ENCODE measurements around the gene ECE1.
"Not testable (repeated sequence)": the region's sequence is repeated elsewhere in the genome, so short reads cannot be mapped to it uniquely, and the experiment has no call there.

Gene ECE1

DNA sequence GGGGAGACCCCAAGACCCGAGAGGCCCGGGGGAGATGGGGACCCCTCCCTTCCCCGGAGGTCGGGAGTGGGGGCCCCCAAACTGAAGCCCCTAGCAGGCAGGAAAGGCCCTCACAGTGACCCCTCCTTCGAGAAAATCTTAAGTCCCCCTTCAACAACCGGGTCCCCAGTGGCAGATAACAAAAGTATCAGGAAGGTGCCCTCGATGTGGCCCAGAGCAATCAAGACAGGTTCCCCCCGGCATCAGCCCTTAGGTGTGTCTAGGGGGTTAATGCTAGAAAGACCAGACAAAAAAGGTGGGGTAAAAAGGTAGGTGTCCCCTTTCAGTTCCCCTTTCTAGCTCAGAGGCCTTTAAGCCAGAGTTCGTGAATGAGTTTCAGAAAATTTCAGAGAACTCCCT, 282 bp upstream of the ECE1 start:
- no peak for DNase-seq

DNA sequence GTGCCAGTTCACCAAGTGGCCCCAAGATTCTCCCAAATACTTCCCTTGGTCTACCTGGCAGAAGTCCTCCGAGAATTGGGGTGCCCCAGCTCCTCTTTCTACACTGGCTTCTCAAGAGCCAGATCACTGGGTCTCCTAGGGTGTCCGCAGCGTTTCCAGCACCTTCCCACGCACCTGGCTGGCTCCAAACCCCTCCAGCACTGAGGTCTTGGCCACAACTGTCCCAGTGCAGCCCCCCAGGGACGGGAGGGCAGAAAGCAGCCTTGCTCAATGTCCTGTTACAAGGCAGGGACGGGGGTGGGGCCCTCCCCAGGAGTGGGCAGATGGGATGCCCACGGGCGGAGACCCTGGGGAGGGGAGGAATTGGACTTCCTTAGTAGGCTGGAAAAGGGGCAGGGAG, 1.1 kb downstream of the ECE1 start:
- DNase-seq = no peak

DNA sequence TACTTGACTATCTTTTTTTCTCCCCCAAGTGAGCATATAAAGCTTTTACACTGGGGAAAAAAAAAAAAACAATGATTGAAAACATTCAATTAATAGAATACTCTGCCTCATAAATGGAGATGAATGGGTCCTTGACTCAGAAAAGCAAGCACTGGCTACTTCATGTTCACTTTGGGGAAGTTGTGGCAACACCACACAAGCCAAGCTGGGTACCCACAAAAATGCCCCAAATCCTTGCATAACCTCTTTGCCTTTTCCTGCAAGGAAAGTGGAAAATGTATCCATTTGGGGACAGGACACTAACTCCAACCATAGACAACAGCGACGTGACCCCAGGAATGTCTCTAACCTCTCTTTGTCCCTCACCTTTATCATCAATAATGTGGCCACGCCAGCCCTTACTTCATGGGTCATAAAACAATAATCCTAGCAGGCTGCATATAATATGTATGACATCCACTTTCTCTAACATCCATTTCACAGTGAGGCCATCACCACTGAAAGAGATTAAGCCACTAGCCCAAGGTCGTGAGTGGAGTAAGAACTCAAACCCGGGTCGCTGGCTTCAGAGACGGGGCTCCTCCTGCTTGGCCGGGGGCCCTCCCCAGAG, 2.3 kb downstream of the ECE1 start:
- no peak for DNase-seq

DNA sequence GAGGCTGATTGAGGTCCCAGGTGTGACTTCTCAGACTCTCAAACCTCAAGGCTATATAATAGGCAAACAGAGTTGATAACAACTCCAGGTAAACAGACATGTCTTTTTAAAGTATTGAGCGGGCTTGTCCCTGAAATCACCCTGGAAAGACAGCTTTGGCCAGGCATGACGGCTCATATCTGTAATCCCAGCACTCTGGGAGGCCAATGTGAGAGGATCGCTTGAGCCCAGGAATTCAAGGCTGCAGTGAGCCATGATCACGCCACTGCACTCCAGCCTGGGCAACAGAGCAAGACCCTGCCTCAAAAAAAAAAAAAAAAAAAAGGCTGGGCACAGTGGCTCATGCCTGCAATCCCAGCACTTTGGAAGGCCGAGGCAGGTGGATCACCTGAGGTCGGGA, 4.9 kb downstream of the ECE1 start:
- not testable (repeated sequence) for DNase-seq

DNA sequence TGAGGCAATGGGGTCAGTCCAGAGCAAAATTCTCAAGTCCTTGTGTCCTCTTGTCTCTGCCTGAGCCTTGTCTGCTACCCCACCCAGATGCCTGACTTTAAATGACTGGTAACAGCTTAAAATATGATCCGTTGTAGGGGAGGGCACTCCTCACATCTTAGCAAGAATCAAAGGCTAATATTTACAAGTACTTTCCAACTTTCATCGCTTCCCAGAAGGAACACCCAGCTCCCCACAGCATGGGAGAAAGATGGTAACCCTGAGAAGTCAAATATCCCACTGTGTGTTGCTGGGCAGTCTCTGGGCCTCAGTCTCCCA, 5.2 kb downstream of the ECE1 start:
- no peak for DNase-seq

DNA sequence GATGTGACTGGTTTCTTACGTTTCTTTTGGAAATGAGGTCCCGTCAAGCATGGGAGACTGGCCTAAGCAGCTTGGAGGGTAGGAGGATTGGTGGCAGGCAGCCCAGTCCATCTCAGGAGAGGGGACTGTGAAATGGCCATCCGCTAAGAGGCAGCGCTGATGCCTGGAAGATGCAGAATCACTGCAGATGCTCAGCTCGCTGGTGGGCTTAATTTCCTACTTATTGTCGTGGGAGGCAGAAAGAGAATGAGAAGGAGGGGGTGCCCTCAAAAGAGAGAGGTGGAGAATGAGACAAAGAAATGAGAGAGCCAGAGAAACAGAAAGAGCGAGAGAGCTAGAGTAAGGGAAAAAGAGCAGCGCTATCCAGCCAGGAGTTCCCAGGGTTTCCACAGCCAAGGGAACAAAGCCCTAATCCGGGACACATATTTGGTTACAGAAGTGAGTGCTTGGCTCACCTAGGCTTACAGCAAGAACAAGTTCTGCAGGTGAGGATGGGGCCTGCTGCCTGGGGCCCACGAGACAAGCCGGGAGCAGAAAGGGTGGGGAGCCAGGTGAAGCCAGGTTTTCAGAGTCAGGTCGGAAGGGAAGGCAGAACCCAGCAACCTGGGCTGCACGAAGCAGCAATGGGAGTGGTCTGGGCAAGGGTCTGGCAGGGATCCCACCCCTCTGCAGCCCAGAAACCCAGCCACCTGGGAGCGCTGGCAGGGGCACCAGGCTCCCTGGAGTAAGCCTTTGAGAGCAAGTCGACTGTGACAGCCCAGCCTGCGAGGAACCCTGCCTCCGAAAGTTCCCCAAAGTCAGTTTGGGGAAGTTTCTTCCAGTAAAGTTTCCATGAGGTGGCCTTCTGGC, 5.8 kb downstream of the ECE1 start:
- no peak for DNase-seq

DNA sequence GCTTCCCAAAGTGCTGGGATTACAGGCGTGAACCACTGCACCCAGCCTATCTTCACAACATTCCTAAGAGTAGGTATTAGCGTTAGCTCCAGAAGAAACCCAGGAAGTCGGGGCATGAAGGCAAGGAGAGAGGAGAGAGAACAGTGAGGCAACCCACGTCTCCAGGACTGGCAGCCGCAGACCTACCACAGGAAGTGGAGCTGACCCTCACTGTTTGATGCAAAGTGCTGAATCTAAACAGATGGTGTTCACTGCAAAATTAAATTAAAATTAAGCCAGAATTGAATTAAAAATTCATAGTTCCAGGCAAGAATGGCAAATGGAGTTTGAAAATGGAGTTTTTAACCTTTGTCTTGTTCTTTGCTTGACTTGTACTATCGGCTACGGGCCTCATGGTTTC, 6.7 kb downstream of the ECE1 start:
- no peak for DNase-seq

DNA sequence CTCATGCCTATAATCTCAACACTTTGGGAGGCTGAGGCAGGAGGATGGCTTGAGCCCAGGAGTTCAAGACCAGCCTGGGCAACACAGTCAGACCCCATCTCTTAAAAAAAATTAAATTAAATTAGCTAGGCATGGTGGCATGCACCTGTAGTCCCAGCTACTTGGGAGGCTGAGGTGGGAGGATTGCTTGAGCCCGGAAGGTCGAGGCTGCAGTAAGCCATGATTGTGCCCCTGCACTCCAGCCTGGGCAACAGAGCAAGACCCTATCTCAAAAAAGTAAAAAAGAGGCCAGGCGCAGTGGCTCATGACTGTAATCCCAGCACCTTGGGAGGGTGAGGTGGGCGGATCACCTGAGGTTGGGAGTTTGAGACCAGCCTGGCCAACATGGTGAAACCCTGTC, 8.2 kb downstream of the ECE1 start:
- DNase-seq = not testable (repeated sequence)

DNA sequence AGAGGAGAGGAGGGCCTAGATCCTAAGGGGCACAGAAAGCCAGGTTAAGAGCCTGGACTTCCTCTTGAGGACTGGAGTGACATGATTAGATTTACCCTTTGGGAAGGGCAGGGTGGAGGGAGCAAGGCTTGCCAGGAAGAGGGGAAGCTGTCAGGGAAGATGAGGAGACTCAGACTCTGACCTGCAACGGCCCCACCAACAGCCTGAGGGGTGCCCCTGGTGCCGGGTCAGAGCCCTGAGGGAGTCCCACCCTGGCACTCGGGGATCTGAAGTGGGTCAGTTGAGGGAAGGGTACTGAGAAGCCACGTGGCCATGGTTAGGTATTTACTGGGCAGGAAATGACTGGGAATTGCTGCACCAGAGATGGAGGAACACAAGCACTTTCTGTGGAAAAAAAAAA, 9.8 kb downstream of the ECE1 start:
- DNase-seq = no peak

DNA sequence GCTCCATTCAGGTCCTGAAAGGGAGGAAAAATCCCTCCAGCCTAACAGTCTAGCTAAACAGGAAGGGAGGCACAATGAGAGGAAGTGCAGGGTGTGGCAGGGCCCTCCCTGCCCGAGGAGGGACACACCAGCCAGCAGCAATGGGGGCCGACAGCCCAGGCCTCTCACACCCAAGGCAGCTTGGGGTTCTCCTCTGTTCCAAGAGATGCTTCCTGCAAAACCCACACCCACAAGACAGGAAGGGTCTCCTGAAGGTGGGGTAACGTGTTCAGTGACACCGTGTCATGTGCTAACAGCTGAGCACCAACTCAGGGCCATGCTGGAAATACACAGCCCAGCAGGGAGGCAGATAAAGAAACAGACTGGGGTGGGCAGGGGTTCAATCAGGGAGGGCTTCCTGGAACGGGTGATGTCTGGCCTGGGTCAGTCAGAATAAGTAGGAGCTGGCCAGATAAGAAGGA, 10.2 kb downstream of the ECE1 start:
- DNase-seq = no peak

DNA sequence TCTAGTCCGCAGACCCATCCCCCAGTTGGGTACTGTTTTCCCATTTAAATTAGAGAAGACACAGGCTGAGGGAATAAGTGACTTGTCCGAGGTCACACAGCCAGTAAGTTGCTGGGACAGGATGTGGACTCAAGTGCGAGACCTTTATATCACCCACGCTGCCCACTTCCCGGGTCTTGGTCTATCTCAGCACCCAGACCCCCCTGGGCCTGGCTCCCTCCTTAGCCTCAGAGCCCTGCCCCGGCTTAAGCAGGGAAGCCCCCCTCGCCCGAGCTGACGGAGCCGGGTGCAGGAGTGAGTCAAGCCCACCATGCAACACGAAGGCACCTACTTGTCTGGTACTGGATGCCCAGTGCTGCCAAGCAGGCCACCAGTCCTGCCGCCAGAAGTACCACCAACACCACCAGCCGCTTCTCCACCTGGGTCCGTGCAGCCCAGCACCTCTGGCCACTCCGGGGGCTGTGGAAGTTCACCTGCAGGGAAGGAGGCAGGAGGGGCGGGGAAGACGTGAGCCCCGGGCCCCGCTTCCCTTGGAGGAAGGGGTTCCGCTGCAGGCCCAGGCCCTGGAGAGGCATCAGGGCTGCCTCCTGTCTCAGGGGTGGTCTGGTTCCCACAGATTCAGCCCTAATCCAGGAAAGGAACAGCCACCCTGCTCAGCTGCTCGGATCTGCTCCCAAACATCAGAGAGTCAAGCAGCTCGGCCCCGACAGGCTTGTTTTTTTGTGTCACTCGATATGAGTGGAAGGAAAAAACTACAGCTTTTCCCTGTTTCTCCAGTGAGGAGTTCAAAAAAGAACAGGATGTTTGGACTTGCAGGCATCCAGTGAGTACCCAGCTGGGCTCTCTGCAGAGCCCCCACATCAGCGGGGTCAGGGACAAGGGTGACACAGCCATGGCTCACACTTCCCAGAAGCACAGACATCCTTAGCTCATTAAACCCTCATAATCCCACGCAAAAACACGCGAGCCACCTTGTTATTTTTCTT, 11.1 kb downstream of the ECE1 start:
- DNase-seq = no peak

DNA sequence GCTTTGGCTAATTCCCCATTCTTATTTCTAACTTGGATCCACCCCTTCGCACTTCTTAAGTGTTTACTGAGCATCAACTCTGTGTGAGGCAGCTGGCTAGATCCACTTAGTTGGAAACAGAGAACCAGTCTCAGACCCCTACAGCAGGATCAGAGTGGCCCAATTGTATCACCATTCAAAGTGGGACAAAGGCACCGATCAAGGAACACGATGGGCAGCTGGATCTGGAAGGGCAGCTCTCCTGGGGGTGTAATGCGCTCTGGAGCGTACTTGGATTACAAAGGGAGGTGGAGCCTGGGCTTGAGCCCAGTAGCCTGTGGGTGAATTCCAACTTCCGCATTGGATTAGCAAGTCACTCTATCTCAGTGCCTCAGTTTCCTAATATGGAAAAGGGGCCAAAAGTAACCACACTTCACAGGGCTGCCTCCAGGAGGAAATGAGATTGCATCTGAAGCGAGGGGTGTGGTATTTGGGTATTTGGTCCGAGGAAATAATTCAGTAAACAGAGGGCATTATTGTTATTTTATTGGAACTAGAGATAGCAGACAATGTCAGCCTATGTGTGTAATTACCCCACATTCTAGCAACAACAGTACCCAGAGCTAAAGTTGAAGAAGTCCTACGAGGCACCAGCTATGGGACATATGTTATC, 11.9 kb downstream of the ECE1 start:
- no peak for DNase-seq

DNA sequence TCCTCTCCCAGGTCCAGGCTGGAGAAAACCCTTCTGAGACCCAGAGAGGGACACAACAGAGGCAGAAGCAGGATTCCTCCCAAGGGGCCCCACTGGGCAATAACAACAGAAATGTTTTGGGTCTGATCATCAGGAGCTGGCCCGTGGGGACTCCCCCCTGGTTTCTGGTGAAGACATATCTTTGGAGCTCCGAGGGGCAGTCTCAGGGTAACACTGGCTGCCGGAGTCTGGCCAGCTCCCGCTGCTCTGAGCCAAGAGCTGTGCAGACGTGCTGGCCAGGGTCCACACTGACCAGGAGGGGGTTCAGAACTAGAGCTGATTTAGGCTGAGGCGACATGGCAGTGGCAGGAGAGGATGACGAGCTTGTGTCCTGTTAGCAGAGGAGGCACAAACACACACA, 13.1 kb downstream of the ECE1 start:
- no peak for DNase-seq

DNA sequence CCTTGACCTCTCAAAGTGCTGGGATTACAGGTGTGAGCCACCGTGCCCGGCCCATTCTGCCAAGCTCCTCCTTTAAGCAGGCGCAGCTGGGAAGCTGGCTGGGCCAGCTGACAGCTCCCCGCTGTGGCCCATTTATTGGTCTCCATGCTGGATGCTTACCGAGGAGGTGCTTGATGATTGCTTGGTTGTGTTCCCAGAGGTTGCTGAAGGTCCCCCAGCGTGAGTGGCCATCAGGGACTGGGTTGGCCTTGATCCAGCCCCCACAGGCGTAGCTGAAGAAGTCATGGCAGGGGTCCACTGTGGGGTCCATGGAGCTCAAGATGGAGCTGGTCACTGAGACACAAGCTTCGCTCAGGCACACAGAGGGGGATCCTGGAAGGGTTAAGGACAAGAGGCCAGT, 17.7 kb downstream of the ECE1 start:
- no peak for DNase-seq

DNA sequence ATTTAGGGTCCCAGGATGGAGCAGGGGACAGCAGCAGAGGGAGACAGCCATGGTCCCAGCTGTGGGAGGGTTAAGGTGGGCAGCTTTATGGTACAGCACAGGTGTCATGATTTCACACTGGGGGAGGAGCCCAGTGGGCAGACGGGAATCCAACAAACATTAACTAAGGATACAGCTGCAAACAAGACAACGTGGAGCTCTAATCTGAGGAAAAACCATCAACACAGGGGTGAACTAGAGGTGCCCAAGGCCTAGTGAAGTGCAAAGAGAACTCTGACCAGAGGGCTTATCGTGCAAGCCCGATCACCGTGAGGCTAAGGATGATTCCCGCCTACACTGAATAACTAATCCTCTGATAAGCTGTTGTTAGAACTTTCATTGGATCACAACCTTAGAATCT, 18.7 kb downstream of the ECE1 start:
- no peak for DNase-seq

DNA sequence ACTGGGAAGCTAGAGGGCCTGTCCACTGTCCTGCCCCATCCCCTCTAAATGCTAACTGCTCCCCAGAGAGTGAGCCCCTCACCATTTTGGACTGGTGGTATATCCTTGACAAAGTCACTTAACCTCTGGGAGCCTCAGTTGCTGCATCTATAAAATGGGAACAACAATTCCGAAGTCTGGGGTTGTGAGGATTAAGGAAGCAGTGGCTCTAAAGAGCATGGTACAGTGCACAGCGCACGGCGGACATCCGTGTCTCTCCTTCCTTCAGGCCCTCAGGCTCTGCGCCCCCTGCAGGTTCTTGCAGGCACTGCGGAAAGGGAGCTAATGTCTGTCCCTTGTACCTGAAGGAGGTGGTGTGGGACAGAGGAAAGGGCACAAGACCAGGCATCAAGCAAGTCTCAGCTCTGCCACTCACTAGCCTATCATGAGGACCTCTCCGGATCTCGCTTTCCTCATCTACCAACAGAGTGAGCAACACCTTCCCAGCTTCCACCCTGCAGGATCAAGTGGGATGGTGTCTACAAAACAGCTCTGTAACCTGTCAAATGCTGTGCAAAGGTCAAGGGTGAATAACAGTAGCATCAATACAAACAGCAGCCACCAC, 20.1 kb downstream of the ECE1 start:
- DNase-seq = no peak

DNA sequence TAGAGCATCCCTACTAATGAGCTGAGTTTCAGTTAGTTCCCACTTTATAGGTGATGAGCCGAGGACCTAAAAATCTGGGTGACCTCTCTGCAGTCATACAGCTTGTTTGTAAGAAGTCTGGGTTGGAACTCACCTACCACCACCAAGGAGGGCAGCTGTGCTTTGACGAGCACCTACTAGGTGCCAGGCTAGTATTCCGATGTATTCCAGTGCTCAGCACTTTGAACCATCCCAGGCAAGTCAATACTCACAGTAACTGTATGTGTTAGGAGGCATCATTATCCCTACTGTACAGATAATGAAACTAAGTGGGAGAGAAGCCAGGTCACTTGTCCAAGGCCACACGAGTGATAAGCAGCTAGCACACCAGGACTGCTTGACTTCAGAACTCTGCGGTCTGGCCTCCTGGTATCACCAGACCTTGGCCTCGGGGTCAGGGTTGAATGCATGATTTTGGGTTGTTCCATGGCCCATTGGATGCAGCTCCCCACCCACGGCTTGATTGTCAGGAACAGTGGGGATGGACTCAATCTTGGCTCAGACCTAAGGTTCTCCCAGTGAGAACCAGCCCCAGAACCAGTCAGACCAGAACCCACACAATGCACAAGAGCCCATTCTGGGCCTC, 20.7 kb downstream of the ECE1 start:
- no peak for DNase-seq

DNA sequence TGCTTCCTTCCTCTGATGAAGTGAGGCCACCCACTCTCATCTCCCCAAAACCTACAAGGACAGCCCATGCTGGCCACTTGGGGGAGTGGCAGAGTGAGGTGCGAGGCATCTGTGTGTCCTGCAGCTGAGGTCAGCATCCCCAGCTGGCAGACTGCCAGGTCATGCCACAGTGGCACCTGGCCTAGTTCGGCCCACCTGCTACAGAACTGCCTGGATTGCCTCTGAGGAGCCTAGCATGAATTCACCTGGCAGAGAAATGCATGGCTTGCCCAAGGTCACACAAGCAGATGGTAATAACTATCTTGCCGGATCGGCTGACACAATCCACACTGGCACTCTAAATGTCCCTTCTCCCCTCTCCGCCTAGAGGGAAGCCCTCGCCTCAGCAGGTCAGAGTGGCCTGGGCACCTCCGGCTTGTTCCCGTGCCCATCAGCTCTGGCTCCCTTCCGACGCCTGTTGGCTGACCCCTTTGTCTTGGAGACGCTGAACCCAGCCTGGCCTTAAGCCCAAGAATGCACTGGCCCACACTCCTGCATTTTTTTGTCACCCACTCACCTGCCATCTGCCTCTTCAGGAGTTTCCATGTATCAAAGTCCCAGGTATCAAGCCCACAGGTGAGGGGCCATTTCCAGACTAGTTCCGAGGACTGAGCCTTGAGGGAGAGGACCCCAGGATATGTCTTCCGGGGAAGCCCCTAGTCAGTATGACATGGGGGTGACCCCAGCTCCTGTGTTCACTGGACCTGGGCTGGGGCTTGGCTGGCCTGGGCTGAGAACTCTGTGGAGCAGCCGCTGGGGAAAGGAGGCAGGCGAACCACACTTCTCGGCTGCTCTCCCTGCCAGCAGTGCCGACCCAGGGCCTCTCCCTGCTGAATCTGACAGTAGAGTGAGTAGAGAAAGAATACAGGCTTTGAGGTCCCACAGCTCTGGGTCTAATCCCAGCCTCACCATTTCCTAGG, 21.7 kb downstream of the ECE1 start:
- DNase-seq = no peak

DNA sequence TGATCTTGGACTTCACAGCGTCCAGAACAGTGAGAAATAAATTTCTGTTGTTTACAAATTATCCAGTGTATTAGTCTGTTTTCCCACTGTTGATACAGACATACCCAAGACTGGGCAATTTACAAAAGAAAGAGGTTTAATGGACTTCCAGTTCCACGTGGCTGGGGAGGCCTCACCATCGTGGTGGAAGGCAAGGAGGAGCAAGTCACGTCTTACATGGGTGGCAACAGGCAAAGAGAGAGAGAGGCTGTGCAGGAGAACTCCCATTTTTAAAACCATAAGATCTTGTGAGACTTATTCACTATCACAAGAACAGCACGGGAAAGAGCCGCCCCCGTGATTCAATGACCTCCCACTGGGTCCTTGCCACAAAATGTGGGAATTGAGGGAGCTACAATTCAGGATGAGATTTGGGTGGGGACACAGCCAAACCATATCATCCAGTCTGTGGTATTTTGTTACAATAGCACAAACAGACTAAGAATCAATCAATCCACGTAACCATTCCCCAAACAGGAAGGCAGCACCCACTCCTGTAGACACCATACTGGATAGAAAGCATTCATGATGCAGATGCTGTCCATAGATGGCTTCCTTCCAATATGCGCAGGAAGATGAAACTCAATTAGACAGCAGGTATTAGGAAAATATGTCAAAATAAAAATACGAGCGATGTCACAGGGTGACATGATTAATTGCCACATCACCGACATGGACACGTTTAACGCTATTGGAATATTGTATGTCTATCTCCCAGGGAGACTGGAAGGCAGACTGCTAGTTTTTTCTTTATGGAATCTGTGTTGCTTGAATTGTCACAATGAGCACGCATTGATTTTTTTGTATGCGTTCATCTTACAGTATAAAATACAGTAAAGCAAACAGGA, 22.8 kb downstream of the ECE1 start:
- no peak for DNase-seq

Data from NCI-H748 treated with DMSO at 0.1 percent for 48 hours (cell line).